ENCODE results near the gene STX2.

The STX2 gene

GRCh38 chr12:130799051-130799450 is 40.0 kb downstream of the STX2 start:
- Histone ChIP-seq H4K20me1 (ENCODE audit: low read depth, low read length) (no peaks in the 10 kb centered on the region), H3K27ac (ENCODE audit: low read depth, low read length) (no peak overlapping the region), H3K9me3 (ENCODE audit: insufficient read depth, low read length) (no peaks in the 10 kb centered on the region), H3K79me2 (ENCODE audit: insufficient read depth, low read length) (no peaks in the 10 kb centered on the region), H3K36me3 (ENCODE audit: low read length) (peaks cover 7% of the 10 kb centered on the region; the same call in 1 of the 2 replicates), H3K27me3 (ENCODE audit: low read length) (no peaks in the 10 kb centered on the region), H3K9ac (ENCODE audit: low read length) (no peak overlapping the region), H3F3A (ENCODE audit: insufficient read depth) (no peaks in the 10 kb centered on the region), H3K4me3 (ENCODE audit: insufficient read depth, low read length, poor library complexity, severe bottlenecking) (no peak overlapping the region), H3K4me2 (ENCODE audit: low read depth, low read length, poor library complexity, severe bottlenecking) (no peak overlapping the region), H3K9me2 (replicated peaks; ENCODE audit: insufficient read depth, low read length) (no peaks in the 10 kb centered on the region), H2AFZ (ENCODE audit: low read depth, low read length, severe bottlenecking) (no peak overlapping the region)
- no peak for TF ChIP-seq EZH2phosphoT487 (conservative IDR thresholded peaks at IDR 0.05; ENCODE audit: low read length)
- no peak for TF ChIP-seq CTCF (IDR thresholded peaks at IDR 0.05; ENCODE audit: insufficient read depth, low read length, poor library complexity, severe bottlenecking)

DNA sequence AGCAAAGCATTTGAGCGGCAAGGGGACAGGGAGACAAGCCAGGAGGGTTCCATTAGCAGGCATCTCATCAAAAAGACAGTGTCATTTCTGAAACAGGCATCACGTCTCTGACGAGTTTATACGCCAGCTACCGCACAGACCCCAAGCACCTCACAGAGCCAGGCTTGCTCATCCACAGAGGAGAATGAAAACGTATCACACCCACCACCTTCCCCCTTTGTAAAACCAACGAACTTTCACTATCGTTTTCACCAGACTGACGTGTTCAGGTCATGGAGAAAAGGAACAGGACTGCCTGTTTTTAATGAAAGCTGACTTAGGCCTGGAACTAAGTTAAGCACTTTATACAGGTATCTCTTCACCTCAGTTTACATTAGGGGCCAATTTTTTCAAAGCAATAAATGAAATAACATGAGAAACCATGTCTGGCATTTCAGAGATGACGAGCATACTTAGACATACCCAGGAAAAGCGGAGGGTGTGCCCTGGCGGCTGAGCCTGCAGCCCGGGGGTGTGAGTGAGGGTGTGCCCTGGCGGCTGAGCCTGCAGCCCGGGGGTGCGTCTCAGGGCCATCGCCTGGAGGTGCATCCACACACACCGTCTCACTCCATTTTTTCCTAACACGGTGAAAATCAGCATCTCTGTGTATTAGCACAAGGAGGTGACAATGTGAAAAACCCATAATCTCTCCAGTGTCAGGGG is 41.9 kb downstream of the STX2 start:
- Histone ChIP-seq H3K27me3 (ENCODE audit: low read length) (no peaks in the 10 kb centered on the region), H4K20me1 (ENCODE audit: low read depth, low read length) (no peaks in the 10 kb centered on the region), H3K27ac (ENCODE audit: low read depth, low read length) (no peak overlapping the region), H3K9me2 (replicated peaks; ENCODE audit: insufficient read depth, low read length) (no peaks in the 10 kb centered on the region), H3K36me3 (ENCODE audit: low read length) (peaks cover 7% of the 10 kb centered on the region; the same call in 1 of the 2 replicates), H3K4me2 (ENCODE audit: low read depth, low read length, poor library complexity, severe bottlenecking) (no peak overlapping the region), H3K9ac (ENCODE audit: low read length) (no peak overlapping the region), H3K79me2 (ENCODE audit: insufficient read depth, low read length) (no peaks in the 10 kb centered on the region), H3K4me3 (ENCODE audit: insufficient read depth, low read length, poor library complexity, severe bottlenecking) (no peak overlapping the region), H3F3A (ENCODE audit: insufficient read depth) (no peaks in the 10 kb centered on the region), H2AFZ (ENCODE audit: low read depth, low read length, severe bottlenecking) (no peak overlapping the region), H3K9me3 (ENCODE audit: insufficient read depth, low read length) (no peaks in the 10 kb centered on the region)
- no peak for TF ChIP-seq EZH2phosphoT487 (conservative IDR thresholded peaks at IDR 0.05; ENCODE audit: low read length)
- TF ChIP-seq CTCF (IDR thresholded peaks at IDR 0.05; ENCODE audit: insufficient read depth, low read length, poor library complexity, severe bottlenecking): no peak

DNA sequence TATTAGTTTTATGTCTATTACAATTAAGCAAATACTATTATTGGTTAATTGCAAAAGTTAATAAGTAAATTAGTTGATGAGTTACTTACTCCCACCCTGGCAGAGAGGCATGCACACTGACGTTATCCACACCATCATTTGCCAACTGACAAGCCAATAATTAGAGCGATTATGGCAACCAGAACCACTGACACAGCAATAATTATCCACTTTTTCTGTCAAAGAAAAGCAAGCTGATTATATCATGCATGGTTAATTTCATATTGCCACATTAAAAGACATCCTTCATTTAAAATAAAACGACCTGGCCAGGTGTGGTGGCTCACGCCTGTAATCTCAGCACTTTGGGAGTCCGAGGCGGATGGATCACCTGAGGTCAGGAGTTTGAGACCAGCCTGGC is 43.1 kb downstream of the STX2 start:
- Histone ChIP-seq H3K4me2 (ENCODE audit: low read depth, low read length, poor library complexity, severe bottlenecking) (no peak overlapping the region), H3K79me2 (ENCODE audit: insufficient read depth, low read length) (no peaks in the 10 kb centered on the region), H3K9ac (ENCODE audit: low read length) (no peak overlapping the region), H3F3A (ENCODE audit: insufficient read depth) (no peaks in the 10 kb centered on the region), H2AFZ (ENCODE audit: low read depth, low read length, severe bottlenecking) (no peak overlapping the region), H3K27me3 (ENCODE audit: low read length) (no peaks in the 10 kb centered on the region), H3K9me2 (replicated peaks; ENCODE audit: insufficient read depth, low read length) (no peaks in the 10 kb centered on the region), H3K4me3 (ENCODE audit: insufficient read depth, low read length, poor library complexity, severe bottlenecking) (no peak overlapping the region), H4K20me1 (ENCODE audit: low read depth, low read length) (no peaks in the 10 kb centered on the region), H3K36me3 (ENCODE audit: low read length) (peaks cover 1% of the 10 kb centered on the region; the same call in 1 of the 2 replicates), H3K27ac (ENCODE audit: low read depth, low read length) (no peak overlapping the region), H3K9me3 (ENCODE audit: insufficient read depth, low read length) (no peaks in the 10 kb centered on the region)
- TF ChIP-seq CTCF (IDR thresholded peaks at IDR 0.05; ENCODE audit: insufficient read depth, low read length, poor library complexity, severe bottlenecking) (no peak), EZH2phosphoT487 (conservative IDR thresholded peaks at IDR 0.05; ENCODE audit: low read length) (no peak)

Measured in SU-DHL-6 (cell line).